Loucy (cell line): Measurements from ENCODE around the gene JADE2.

ENCODE experiments used
- H2AFZ ChIP-seq: fragments of 200-600 bp; sonication (generic); 2 replicates; pipeline ENCODE4 v1.6.0; 2016; ENCODE audit warnings: antibody characterized with exemption, mild to moderate bottlenecking, low read length, moderate library complexity
- H3F3A ChIP-seq: fragments of 200-600 bp; 2 replicates; pipeline ENCODE4 v1.6.0; 2016; ENCODE audit warnings: antibody characterized with exemption, low read depth, mild to moderate bottlenecking
- H3K27me3 ChIP-seq: fragments of 200-600 bp; sonication (generic); 2 replicates; pipeline ENCODE4 v1.6.1; 2014; ENCODE audit warnings: low read length, mild to moderate bottlenecking; ENCODE audit not compliant: insufficient read depth, poor library complexity, severe bottlenecking
- H3K36me3 ChIP-seq: fragments of 200-600 bp; sonication (generic); 2 replicates; pipeline ENCODE4 v1.6.1; 2016; ENCODE audit warnings: low read length; ENCODE audit not compliant: insufficient read depth
- H3K4me1 ChIP-seq: fragments of 200-600 bp; sonication (generic); 2 replicates; pipeline ENCODE4 v1.5.1; 2014; ENCODE audit warnings: low read length, mild to moderate bottlenecking; ENCODE audit not compliant: insufficient read depth, poor library complexity, severe bottlenecking
- H3K4me2 ChIP-seq: fragments of 200-600 bp; sonication (generic); 2 replicates; pipeline ENCODE4 v1.6.0; 2014; ENCODE audit warnings: antibody characterized with exemption, low read length, low read depth, mild to moderate bottlenecking; ENCODE audit not compliant: poor library complexity, severe bottlenecking
- H3K4me3 ChIP-seq: fragments of 200-600 bp; sonication (generic); 2 replicates; pipeline ENCODE4 v1.5.1; 2014; ENCODE audit warnings: low read length, mild to moderate bottlenecking, mixed read lengths; ENCODE audit not compliant: poor library complexity, severe bottlenecking
- H3K79me2 ChIP-seq: fragments of 200-600 bp; sonication (generic); 2 replicates; pipeline ENCODE4 v1.6.1; 2014; ENCODE audit warnings: low read length; ENCODE audit not compliant: insufficient read depth
- H3K9ac ChIP-seq: fragments of 200-600 bp; sonication (generic); 2 replicates; pipeline ENCODE4 v1.6.0; 2014; ENCODE audit warnings: mild to moderate bottlenecking, low read depth, low read length, moderate library complexity; ENCODE audit not compliant: poor library complexity, severe bottlenecking
- H3K9me2 ChIP-seq: fragments of 200-600 bp; sonication (generic); replicated peaks from 2 replicates; pipeline ENCODE4 v1.6.1; 2016; ENCODE audit warnings: low read depth, low read length, mixed read lengths
- H3K9me3 ChIP-seq: fragments of 200-600 bp; sonication (generic); 2 replicates; pipeline ENCODE4 v1.6.1; 2014; ENCODE audit warnings: mild to moderate bottlenecking, antibody characterized with exemption, low read length, low read depth; ENCODE audit not compliant: insufficient read depth
- H4K20me1 ChIP-seq: fragments of 200-600 bp; sonication (generic); 2 replicates; pipeline ENCODE4 v1.6.0; 2014; ENCODE audit warnings: antibody characterized with exemption, low read length, mild to moderate bottlenecking; ENCODE audit not compliant: insufficient read depth, poor library complexity, severe bottlenecking
- EZH2phosphoT487 ChIP-seq: fragments of 200-600 bp; IDR thresholded peaks from 2 replicates; pipeline ENCODE4 v1.6.1; 2018; ENCODE audit warnings: antibody characterized with exemption, mild to moderate bottlenecking, moderate library complexity, borderline replicate concordance
- TF ChIP-seq, protein P1 (sequence below): fragments of 200-600 bp; sonication (generic); conservative IDR thresholded peaks from 2 replicates; pipeline ENCODE4 v1.5.1; 2014; ENCODE audit warnings: mild to moderate bottlenecking, antibody characterized with exemption, low read length

Gene JADE2

DNA sequence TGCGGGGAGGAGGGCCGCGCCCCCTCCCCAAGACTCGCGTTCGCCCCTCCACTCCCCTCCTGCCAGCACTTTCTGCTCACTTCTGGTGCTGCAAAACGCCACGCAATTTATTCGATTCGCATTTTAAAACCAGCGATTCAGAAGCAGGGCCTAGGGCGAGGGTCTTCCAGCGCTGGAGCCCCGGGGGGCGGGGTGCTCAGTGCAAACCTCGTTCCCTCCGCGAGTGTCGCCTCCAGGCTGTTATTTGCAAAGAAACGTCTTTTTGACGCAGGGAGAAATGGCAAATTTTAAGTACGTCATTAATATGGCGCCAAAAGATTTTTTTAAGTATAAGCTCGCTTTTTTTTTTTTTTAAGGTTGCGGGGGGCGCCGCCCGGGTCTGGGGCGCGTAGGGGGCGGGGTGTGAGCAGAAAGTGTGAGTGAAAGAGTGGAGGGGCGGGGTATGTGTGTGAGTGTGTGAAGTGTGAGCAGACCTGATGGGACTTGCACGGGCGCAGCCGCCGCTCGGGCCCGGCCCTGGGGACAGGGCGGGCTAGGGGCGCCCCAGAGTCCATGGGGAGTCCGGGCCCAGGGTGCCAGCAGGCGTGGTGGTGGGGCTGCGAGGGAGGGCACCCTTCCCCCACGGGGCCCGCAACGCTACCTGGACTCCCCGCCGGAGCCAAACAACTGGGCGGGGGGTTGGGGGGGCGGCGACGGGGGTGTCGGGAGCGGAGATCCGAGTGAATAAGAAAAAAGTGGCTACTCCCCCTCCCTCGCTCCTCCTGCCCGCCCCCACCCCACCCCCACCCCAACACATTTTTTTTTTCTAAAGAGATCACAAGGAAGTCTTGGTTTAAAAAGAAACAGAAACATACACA, at the start of gene JADE2:
JADE2 (plus strand) TSS at position 845 of the 857 bp plus-strand sequence. CDS start 10,188 bp downstream, outside the sequence.
- TF ChIP-seq, protein P1, sequence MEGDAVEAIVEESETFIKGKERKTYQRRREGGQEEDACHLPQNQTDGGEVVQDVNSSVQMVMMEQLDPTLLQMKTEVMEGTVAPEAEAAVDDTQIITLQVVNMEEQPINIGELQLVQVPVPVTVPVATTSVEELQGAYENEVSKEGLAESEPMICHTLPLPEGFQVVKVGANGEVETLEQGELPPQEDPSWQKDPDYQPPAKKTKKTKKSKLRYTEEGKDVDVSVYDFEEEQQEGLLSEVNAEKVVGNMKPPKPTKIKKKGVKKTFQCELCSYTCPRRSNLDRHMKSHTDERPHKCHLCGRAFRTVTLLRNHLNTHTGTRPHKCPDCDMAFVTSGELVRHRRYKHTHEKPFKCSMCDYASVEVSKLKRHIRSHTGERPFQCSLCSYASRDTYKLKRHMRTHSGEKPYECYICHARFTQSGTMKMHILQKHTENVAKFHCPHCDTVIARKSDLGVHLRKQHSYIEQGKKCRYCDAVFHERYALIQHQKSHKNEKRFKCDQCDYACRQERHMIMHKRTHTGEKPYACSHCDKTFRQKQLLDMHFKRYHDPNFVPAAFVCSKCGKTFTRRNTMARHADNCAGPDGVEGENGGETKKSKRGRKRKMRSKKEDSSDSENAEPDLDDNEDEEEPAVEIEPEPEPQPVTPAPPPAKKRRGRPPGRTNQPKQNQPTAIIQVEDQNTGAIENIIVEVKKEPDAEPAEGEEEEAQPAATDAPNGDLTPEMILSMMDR, result no peak
- TF ChIP-seq EZH2phosphoT487, result no peak
- H3K9ac ChIP-seq, result peak within 1 kb of the TSS; percentile 96
- H3K27me3 ChIP-seq, result no peaks in the 10 kb centered on the region
- peaks cover 25% of the 10 kb centered on the region for H3K4me1 ChIP-seq
- H3K9me3 ChIP-seq, result no peaks in the 10 kb centered on the region
- H3K9me2 ChIP-seq, result no peaks in the 10 kb centered on the region
- peaks cover 28% of the 10 kb centered on the region for H3K79me2 ChIP-seq
- H3F3A ChIP-seq, result no peaks in the 10 kb centered on the region
- peak within 1 kb of the TSS; percentile 83 for H3K4me3 ChIP-seq
- H3K36me3 ChIP-seq, result no peaks in the 10 kb centered on the region
- H2AFZ ChIP-seq, result peak within 1 kb of the TSS; percentile 70
- H3K4me2 ChIP-seq, result peak within 1 kb of the TSS; percentile 86
- peaks cover 3% of the 10 kb centered on the region for H4K20me1 ChIP-seq

- H3K4me3 ChIP-seq, result no peak overlapping the region
- no peaks in the 10 kb centered on the region for H3K27me3 ChIP-seq
- H2AFZ ChIP-seq, result no peak overlapping the region
- H3K9me2 ChIP-seq, result no peaks in the 10 kb centered on the region
- no peaks in the 10 kb centered on the region for H3K9me3 ChIP-seq
- H3K79me2 ChIP-seq, result no peaks in the 10 kb centered on the region
- no peak overlapping the region for H3K9ac ChIP-seq
- no peaks in the 10 kb centered on the region for H3K36me3 ChIP-seq
- no peaks in the 10 kb centered on the region for H3F3A ChIP-seq
- no peak overlapping the region for H3K4me2 ChIP-seq
- H4K20me1 ChIP-seq, result no peaks in the 10 kb centered on the region
- no peaks in the 10 kb centered on the region for H3K4me1 ChIP-seq
- no peak for TF ChIP-seq EZH2phosphoT487
- TF ChIP-seq, protein P1, result no peak
Observed at GRCh38 chr5:134477462-134478245, 47.8 kb upstream of the JADE2 start.

DNA sequence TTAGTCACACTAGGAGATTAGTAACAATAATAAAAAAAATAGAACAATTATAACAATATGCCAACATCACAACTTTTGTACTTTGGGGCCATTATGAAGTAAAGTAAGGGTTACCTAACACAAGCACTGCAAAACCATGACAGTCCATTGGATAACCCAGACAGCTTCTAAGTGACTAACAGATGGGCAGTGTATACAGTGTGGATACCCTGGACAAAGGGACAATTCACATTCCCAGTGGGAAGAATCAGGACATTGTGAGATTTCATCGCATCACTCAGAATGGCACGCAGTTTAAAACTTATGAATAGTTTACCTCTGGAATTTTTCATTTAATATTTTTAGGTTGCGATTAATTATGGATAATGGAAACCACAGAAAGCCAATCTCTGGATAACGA, 45.6 kb upstream of the JADE2 start:
- H3K4me1 ChIP-seq, result no peaks in the 10 kb centered on the region
- H3K36me3 ChIP-seq, result no peaks in the 10 kb centered on the region
- H3K9ac ChIP-seq, result no peak overlapping the region
- H4K20me1 ChIP-seq, result no peaks in the 10 kb centered on the region
- H3K27me3 ChIP-seq, result no peaks in the 10 kb centered on the region
- H3K9me3 ChIP-seq, result no peaks in the 10 kb centered on the region
- H3K79me2 ChIP-seq, result no peaks in the 10 kb centered on the region
- no peaks in the 10 kb centered on the region for H3K9me2 ChIP-seq
- H2AFZ ChIP-seq, result no peak overlapping the region
- H3K4me3 ChIP-seq, result no peak overlapping the region
- TF ChIP-seq, protein P1, result no peak
- TF ChIP-seq EZH2phosphoT487, result no peak
- no peak overlapping the region for H3K4me2 ChIP-seq
- H3F3A ChIP-seq, result no peaks in the 10 kb centered on the region
